ENCODE results near the gene PTPRN2.
A peak's percentile ranks its signal among the peaks of the same experiment; 100 is the strongest.

PTPRN2 gene

DNA sequence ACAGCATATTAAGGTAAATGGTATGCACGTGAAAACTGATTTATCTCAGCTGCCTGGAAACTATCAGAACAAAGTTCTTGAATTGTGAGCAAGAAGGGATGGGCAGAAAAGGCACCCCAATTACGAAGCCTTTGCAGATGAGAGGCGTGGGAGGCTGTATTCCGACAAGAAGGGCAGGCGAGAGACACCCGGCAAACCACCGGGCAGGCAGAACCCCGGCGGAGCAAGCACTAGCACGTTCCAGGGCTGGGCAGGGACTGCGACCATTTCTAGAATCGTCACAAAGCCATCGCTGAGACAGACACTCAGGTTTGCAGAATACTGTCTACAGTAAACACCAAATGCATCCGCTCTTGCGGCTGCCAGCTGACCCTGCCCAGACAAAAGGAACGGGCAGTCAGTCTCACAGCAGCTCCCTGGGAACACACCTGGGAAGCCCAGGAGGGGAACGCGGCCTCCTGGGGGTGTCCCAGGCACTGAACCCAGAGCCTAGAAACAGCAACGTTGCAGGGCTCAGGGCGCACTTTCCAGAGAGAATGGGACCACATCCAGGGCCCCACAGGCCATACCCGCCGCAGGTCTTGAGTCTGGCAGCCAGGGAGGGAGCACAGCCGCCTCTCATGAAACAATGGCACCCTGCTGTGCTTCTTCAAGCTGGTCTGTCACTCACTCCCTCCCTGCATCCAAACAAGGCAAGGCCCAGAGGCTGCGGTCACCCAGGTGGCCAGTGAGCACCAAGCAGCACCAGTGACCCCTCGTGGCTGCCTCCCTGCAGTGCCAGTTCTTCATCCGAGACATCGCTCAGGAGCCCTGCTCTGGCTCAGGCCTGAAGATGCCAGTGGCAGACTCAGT, 261.9 kb downstream of the PTPRN2 start:
- peak; percentile 82 for DNase-seq (ENCODE audit: low spot score)

DNA sequence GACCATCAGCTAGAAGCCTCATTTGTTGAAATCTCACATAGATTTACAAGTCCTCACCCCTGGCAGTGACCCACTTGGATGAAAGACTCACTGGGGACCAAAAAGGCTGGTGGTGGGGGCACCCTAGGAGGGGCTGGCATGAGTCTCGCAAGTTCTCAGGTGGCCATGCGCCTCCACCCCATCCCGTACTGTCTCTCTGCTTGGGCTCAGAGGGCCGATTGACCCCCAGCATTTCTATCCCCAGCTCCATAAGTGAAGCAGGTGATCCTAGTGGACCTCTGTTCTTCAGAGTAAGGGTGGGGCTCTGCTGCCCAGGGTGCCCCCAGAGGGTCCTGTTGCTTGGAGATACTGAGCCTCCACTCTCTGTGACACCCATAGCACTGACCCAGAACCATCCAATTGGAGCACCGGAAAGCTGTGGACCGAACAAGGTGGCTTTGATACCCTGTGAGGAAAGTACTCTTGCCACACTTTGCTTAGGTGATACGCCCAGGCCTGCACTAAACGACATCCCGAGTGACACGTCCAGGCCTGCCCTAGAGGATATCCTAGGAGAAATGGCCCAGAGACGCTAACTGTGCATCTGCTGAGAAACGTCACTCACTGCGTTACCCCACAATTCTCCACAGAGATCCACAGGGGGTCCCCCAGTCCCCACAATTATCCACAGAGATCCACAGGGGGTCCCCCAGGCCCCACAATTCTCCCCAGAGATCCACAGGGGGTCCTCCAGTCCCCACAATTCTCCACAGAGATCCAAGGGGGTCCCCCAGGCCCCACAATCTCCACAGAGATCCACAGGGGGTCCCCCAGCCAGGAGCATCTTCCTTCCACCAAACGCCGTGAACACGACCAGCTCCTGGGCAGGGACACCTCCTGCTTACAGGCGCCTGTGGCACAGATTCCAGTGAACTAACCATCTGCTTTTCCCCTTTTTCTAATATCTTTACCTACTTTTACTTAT, 262.9 kb downstream of the PTPRN2 start:
- no peak for DNase-seq (ENCODE audit: low spot score)

DNA sequence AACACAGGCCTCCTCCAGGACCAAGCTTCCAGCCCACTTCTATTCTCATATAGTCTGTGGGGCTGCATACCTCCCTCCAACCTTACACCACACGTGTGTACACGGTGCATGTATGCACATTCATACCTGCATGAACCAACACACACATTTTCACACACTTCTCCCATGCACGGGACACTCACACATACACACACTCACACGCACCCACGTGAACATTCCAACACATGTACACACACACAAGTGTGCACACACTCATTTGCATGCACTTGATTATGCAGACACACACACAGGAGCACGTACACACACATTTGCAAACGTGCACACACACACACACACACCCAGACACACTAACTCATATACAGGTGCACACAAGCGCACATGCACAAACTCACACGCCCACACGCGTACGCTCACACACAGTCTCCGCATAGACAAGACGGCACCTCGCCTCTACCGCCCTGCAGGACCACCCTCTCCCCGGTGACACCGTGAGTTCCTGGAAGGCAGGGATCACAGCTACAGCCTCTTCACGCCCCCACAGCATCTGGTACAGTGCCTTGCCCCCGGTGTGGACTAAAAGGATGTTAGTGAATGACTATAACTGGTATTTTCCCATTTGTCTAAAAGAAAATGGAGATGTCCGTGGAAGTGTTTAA, 263.8 kb downstream of the PTPRN2 start:
- DNase-seq (ENCODE audit: low spot score), result no peak

DNA sequence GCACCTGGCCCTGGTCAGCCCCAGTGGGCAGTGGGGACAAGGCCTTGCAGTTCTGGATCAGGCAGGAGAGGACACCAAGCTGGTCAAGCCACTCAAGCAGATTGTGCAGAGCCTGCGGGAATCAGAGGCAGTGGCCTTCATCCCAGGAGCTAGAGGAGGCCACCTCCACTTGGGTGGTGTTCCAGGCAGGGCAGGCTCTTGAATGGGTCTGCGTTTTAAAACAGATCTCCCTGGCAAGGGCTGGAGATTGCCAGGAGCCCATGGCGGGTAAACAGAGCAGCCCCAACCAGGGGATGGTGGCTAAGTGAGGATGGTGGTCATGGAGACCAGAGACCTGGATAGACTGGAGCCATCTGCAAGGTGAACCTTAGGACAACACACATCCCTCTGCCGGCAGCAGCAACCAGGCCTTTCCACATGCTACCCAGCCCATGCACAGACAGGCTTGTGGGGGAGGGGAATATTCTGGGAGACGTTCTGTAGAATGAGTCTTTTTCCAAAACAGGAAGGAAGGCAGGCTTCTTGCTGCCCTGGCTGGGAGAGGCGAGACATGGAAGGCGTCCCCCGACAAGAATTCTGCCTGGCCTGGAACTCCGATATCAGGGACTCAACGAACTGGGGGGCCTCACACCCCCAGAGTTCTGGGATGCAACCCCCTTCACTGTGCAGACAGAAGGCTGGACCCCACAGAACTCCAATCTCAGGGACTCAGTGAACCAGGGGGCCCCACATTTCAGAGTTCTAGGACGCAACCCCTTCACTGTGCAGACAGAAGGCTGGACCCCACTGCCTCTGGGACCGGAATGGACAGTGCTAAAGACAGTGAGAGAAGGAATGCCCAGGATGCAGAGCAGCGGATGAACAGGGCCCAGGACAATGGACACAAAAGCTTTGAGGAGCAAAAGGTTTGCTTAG, 264.8 kb downstream of the PTPRN2 start:
- DNase-seq (ENCODE audit: low spot score), result peak; percentile 57

DNA sequence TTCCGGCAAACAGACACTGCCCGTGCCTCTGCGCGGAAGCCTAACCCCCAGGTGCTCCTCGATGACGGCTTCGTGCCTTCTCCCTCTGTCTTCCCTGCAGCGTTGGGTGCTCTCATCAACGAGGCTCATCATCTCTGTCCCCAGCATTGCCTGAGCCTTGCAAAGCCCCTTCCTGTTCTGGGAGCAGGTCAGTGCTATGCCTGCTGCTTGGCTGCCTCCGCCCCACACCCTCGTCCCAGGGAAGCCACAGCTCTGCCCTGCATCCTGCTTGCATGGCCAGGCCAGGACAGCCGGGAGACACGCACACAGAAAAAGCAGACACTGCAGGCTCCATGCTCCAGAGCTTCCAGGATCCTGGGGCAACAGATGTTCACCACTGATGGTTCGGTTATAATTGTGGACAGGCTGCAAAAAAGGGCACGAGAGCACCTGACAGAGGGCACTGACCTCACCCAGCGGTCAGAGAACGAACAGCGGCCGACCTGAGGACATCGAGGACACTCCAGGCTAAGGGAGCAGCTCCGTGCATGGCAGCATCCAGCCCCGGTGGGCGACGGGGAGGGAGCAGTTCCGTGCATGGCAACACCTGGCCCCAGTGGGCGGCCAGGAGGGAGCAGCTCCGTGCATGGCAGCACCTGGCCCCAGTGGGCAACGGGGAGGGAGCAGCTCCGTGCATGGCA, 265.5 kb downstream of the PTPRN2 start:
- DNase-seq (ENCODE audit: low spot score), result no peak

DNA sequence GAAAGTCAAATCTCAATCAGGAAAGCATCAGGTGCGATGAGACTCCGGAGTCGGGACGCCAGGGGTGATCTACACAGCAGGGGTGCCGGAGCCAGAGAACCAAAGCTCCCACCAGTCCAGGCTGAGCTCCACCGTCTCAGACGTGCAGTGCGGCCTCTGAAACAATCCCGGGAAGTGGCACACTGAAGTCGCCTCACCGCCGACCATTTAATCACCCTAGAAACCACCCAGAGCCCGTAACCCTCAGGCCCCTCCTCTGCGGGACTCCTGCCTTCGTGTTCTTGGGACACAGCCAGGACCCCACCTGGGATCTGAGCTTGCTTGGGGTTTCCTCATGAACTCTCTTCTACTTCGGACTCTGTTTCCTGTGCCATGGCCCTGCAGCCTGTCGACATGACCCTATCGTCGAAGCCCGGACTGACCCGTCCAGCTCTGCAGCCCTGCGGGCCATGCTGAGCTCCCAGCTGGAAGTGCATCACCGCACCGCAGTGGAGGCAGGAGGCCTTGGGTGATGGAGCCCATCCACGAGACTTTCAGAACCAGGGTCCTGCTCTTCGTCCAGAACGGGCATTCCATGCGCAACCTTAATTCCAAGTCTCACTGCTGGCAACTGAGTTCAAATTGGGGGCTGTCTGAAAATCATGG, 266.4 kb downstream of the PTPRN2 start:
- DNase-seq (ENCODE audit: low spot score), result no peak

DNA sequence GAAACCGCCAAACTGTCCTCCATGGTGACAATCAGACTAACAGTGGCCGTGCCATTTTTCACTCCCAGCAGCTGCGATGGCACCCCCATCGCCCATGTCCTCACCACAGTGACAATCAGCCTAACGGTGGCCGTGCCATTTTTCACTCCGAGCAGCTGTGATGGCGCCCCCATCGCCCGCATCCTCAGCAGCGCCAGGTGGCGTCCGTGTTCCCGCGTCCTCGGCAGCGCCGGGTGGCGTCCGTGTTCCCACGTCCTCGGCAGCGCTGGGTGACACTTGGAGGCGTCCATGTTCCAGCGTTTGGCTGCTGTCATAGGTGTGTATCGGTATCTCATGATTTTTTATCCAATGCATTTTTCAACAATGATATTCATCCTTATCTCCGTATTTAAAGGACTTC, 267.3 kb downstream of the PTPRN2 start:
- DNase-seq (ENCODE audit: low spot score), result no peak

DNA sequence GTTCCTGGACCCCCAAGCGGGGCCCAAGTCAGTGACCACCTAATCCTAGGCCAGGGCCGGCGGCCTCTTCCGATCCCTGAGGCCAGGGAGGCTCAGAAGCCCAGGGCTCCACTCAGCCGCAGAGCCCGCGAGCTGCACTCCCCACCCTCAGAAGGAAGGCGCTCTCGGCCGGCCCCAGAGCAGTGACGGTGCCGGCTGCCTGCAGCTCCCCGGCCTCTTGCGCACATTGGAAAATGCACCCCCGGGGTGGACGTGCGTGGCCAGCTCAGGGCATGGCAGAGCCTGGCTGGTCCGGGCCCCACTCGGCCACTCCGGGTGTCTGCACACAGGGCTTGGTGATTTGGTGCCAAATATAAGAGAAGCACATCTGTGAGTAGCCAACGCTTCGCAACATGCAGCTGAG, 269.1 kb downstream of the PTPRN2 start:
- no peak for DNase-seq (ENCODE audit: low spot score)

DNA sequence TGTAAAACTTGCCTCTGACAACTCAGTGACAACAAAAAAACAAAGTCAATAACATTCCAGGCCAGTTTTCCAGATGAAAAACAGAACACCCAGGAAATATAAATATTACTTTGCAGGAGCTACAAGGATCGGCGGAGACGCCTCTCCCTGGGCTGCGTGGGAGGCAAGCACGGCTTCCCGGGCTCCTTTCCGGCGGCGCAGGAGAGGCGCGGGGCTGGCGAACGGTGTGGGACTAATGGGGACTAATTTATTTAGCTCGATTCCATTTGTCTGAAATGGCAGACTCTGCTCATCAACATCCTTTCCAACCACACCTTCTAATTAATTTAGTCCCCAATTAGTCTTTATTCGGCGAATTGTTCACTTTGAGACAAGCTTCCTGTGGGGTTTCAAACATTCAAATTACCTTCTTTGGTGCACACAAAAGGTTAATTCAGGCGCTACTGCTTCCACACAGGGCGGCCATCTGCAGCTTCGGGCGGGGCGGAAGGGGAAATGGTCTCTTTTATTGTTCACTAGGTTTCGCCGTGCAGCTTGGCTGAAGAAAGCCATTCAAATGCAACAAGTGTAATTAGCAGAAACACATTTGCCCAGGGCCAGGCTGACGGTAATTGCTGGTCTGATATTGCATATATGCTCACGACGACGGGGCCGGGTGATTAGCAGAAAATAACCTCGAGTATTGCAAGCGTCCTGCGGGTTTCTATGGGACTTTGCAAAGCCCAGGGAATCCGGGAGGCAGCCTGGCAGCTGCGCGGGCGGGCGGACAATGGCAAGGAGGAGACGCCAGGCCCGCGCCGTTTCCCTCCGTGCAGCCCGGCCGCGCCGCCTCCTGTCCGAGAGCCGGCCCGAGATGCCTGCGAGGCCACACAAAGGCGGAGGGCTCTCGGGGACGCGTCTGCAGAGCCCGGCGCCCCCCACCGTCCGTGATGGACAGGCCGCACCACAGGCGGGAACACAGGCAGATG, 270.1 kb downstream of the PTPRN2 start:
- peak; percentile 36 for DNase-seq (ENCODE audit: low spot score)

DNA sequence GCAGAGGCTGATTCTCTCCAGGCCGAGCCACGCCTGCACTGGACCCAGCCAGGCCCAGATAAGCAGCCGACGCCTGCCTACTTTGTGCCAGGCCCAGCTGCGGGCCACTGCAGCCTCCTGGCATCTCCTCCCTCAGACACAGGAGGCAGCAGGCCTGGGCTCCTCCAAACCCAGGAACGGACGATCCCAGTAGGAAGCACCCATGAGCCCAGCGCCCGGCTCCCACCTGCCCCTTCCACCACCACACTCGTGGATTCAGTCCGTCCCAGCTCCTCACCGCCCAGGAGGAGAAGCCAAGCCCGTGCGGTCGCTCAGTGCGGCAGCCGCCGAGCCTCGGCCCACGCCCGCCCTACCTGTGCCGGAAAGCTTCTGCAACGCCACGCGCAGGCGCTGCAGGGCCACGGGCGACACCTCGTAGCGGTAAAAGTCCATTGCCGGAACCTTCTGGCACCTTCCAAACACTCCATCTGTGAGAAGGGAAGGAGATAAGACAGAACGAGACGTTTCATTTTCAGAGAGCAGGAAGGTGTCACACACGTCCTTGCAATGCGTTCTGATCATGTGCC, 271.1 kb downstream of the PTPRN2 start:
- no peak for DNase-seq (ENCODE audit: low spot score)

DNA sequence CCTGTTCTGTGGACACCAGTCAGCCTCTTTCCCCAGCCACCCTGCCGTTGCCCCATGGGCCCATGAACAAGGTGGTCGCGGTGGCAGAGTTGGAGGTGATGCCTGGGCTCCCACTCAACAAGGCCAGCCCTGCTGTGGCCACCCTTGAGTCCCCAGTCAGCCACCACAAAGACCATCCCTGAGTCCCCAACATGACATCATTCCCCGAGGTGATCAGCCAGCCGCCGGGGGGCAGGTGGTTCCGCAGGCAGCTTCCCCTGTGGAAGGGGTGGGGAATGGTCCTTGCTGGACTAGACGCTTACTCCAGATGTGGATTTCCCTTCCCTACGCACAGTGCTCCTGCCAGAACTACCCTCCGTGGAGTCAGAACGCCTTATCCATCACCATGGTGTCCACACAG, 271.7 kb downstream of the PTPRN2 start:
- no peak for DNase-seq (ENCODE audit: low spot score)

DNA sequence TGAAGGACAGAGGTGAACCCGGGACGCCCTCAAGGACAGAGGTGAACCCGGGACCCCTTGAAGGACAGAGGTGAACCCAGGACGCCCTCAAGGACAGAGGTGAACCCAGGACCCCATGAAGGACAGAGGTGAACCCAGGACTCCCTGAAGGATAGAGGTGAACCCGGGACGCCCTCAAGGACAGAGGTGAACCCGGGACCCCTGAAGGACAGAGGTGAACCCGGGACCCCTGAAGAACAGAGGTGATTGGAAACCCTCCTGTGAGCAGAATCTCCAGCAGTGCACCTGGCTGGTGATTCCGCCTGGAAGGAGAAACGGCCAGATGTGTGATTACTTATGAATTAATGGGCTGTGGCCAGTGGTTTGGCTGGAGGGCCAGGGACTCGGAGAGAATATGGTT, 272.3 kb downstream of the PTPRN2 start:
- no peak for DNase-seq (ENCODE audit: low spot score)

DNA sequence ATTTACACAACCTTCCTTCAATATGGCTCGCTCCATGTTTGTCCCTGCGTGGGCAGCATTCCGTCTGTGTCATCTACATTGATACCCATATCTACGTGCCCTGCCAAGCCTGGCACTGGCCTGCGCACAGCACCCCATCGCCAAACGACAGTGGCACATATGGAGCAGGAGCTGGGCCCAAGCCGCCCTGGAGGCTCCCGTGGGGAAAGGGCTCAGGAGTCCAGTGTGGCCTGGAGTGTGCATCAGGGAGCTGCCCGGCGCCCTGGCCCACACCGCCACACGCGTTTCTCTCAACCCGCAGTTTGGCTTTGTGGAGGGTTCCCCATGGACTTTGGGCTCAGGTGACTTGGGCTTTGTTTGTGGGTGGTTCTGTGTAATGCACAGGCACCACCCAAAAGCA, 273.2 kb downstream of the PTPRN2 start:
- DNase-seq (ENCODE audit: low spot score), result no peak

DNA sequence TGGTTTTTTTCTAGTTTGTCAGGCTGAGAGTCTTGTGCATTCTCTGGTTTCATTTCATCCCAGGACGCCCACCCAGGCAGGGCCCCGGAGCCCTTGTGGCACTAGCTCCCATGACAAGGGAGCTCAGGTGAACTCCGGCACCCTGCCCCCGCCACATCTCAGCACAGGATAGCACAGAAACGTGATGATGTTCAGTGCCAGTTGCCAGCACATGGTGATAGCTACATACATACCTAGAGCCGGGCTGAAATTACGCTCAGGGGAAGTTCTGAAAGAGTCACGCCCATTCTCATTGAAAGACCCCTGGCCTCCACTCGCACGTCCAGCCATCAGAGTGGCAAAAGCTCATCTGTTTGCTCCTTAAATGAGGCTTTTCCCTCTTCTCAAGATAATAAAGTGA, 273.7 kb downstream of the PTPRN2 start:
- DNase-seq (ENCODE audit: low spot score), result no peak

DNA sequence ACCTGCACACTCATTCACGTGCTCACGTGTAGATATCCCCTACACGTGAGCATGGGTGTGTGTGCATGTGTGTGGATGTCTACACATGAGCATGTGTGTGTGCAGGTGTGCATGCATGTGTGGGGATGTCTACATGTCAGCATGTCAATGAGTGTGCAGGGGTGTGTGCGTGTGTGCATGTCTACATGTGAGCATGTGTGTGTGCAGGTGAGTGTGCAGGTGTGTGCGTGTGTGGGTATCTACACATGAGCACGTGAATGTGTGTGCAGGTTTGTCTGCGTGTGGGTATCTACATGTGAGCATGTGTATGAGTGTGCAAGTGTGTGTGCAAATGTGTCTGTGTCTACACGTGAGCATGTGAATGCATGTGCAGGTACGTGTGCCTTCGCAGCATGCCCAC, 274.8 kb downstream of the PTPRN2 start:
- DNase-seq (ENCODE audit: low spot score), result no peak

DNA sequence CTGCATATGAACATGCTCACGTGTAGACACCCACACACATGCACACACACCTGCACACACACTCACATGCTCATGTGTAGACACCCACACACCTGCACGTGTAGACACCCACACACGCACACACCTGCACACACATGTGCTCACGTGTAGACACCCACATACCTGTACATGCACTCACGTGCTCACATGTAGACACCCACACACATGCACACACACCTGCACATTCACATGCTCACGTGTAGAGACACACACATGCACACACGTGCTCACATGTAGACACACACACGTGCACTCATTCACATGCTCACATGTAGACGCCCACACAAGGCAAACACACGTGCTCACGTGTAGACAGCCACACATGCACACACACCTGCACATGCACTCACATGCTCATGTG, 275.8 kb downstream of the PTPRN2 start:
- DNase-seq (ENCODE audit: low spot score), result no peak

DNA sequence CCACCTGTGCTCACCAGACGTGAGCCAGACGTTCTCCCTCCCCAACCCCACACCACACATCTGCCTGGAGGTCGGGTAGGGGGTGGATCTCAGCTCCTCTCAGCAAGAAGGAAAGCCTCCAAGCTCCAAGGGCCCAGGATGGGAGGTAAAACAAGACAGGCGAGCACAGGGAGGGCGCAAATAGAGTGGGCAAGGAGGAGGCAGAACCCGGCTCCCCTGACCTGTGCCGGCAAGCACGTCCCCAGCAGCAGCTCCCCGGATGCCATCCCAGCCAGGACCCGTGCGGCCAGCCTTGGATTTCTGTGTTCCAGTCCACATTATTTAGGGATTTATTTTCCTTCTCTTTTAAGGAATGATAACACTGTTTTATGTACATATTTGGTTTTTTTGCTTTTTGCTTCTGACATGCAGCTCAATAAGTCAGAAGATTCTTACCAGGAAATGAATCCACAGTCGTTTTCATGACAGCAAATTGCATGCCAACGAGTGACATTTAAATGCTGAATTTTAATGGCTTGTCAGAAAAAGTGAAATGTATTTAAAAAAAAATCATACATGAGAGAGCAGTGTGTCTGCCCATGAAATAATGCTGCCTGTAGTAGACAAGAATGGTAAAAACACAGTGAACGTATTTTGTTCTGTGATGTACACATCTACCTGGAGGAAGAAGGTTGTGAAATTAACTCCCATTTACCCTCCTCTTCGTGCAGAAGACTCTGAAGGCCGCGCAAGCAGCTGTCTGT, 276.5 kb downstream of the PTPRN2 start:
- DNase-seq (ENCODE audit: low spot score), result no peak
